GM10248 (cell line): ENCODE data around the gene SRGAP3.

Experiments
- CTCF ChIA-PET: fragments of 300-600 bp; sonication (Branson Sonifier 250); formaldehyde crosslinking; extraction: SDS; loops from one replicate; lab custom pipeline; 2021; ENCODE audit warnings: antibody characterized with exemption; lab: Yijun Ruan, JAX
- POLR2A ChIA-PET: fragments of 350-650 bp; sonication (Branson Sonifier 250); formaldehyde crosslinking; extraction: SDS; loops from one replicate; lab custom pipeline; 2020; ENCODE audit warnings: antibody characterized with exemption; lab: Yijun Ruan, JAX
- DNase-seq: peaks from one replicate; pipeline ENCODE4 v3.0.0; 2012; ENCODE audit errors: extremely low spot score
- TF ChIP-seq, protein P1 (sequence below): IDR thresholded peaks from 2 replicates; pipeline ENCODE4 v1.5.1; 2012; ENCODE audit warnings: mild to moderate bottlenecking, low read depth; ENCODE audit errors: extremely low read depth, missing control alignments, control extremely low read depth

SRGAP3 gene

DNA sequence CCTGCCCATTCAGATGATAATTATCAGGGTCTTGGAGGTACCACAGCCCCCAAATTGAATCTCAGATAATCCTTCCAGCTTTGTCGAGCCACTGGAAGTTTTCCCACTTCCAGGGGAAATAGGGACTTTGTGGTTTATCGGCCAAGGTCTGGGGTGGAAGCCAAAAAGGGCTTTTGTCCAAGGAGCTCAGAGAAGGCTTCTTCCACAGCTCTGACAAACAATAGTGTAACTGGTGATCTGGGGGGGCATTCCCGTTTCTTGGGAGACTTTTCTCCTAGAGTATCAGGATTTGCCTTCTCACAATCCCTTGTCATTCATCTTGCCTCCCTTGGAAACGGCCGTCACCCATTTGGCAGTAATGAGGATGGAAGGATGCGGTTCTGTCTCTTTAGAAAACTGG lies 18.4 kb downstream of the SRGAP3 start:
- TF ChIP-seq, protein P1, sequence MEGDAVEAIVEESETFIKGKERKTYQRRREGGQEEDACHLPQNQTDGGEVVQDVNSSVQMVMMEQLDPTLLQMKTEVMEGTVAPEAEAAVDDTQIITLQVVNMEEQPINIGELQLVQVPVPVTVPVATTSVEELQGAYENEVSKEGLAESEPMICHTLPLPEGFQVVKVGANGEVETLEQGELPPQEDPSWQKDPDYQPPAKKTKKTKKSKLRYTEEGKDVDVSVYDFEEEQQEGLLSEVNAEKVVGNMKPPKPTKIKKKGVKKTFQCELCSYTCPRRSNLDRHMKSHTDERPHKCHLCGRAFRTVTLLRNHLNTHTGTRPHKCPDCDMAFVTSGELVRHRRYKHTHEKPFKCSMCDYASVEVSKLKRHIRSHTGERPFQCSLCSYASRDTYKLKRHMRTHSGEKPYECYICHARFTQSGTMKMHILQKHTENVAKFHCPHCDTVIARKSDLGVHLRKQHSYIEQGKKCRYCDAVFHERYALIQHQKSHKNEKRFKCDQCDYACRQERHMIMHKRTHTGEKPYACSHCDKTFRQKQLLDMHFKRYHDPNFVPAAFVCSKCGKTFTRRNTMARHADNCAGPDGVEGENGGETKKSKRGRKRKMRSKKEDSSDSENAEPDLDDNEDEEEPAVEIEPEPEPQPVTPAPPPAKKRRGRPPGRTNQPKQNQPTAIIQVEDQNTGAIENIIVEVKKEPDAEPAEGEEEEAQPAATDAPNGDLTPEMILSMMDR = no peak
- no peak for DNase-seq
- ChIA-PET POLR2A (no interaction called here), CTCF (interaction anchor here (0.8 to 1.4 kb wide), 2 partner anchors 12 to 17 kb away, joined by 3 to 5 read pairs; no protein-coding TSS in a partner anchor)

DNA sequence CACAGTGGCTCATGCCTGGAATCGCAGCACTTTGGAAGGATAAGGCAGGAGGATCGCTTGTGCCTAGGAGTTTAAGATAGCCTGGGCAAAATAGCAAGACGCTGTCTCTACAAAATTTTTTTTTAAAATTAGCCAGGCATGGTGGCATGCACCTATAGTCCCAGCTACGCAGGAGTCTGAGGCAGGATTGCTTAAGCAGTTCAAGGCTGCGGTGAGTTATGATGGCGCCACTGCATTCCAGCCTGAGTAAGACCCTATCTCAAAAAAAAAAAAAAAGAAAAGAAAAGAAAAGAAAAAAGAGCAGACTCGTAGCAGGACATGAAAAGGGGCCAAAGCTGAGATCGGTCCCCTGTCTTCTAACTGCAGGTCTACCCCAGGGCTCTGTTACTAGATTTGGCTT lies 18.9 kb downstream of the SRGAP3 start:
- TF ChIP-seq, protein P1 = no peak
- no peak for DNase-seq
- POLR2A ChIA-PET = no interaction called here
- CTCF ChIA-PET = no interaction called here

DNA sequence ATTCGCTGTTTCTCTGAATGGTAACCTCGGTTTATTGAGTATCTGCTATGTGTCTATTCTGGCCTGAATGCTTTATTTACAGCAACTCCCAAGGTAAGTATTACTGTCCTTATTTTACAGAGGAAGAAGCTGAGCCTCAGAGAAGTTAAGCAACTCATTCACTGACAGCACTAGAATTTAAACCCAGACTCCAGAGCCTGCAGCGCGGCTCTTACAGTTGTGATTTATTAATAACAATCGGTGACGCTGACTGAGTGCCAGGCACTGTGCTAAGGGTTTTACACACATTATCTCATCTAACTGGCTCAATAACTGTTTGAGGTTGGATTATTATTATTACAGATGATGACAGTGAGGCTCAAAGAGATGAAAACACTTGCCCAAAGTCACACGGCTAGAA lies 19.6 kb downstream of the SRGAP3 start:
- POLR2A ChIA-PET = no interaction called here
- TF ChIP-seq, protein P1 = no peak
- no peak for DNase-seq
- CTCF ChIA-PET = interaction anchor here (1.2 to 1.3 kb wide), 3 partner anchors 15 to 71 kb away, joined by 4 read pairs; no protein-coding TSS in a partner anchor

DNA sequence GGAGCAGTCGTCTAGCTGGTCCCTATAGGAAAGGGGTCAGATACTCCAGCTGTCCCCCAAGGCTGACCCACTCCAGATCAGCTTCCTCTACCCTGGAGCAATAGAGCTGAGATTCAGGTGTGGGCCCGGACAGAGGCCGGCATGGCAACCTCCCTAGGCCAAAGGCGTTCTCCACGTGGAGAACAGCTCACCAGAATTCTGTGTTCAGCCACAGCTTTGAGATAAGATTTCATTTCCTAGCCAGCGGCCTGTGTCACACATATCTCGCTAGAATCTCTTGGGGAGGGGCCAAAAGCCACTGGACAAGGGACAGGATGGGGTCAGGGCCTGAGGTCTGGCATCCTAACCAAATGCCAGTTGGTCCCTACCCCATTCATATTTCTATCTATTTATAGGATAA lies 20.1 kb downstream of the SRGAP3 start:
- DNase-seq = no peak
- ChIA-PET CTCF (interaction anchor here (1.2 to 1.3 kb wide), 3 partner anchors 15 to 72 kb away, joined by 4 read pairs; no protein-coding TSS in a partner anchor), POLR2A (no interaction called here)
- TF ChIP-seq, protein P1 = no peak

DNA sequence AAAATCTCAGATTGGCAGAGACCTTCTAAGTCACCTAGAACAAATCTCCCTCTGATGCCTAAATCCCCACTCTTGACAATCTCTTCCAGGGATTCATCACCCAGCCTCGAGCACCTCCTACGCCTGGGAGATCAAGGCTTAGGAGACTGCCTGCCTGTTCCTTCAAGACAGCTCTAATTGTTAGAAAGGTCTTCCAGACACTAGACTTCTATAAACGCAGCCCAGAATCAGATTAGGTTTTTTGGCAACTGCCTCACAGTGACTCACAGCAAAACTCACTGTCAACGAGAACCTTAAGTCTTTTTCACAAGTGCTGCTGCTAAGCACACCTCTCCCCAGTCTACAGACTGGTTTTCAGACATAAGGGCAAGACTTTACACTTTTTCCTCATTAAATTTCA lies 23.1 kb downstream of the SRGAP3 start:
- POLR2A ChIA-PET = no interaction called here
- DNase-seq = no peak
- TF ChIP-seq, protein P1 = no peak
- CTCF ChIA-PET = interaction anchor here (2.6 kb wide), 1 partner anchor 23 kb away, joined by 10 read pairs; the partner anchor contains the start of gene SRGAP3

DNA sequence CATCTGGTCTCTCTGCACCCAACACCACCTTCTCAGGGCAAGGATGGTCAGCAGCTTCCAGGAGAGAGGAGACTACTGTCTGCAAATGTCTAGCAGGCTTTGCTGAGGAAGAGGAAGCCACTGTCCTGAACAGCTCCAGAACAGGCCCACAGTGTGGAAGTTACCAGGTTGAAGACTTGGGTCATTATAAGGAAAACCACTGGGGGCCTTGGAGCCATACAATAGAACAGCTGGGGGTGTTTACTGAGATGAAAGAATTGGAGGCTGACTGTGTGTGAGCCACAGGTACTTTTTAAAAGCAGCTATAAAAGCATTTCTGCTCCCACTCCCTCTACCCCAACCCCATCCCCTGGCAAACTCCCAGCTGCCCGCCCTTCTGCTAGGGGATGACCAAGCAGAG lies 24.2 kb downstream of the SRGAP3 start:
- POLR2A ChIA-PET = no interaction called here

More for the DNA sequence above, 24.2 kb downstream of the SRGAP3 start:
- TF ChIP-seq, protein P1 = no peak
- CTCF ChIA-PET = interaction anchor here (1.2 to 2.6 kb wide), 7 partner anchors 9 to 77 kb away, joined by 3 to 11 read pairs (median 4); partner anchors contain the start of gene SRGAP3
- no peak for DNase-seq
